HepG2 (cell line): ENCODE measurements around the gene FARSB. TPM values are rescaled to one million over a fixed set of nuclear protein-coding genes. Genes with fewer than 3 reads are reported as not detected.

Source experiments
- ARHGAP35 ChIP-seq: sonication (generic); formaldehyde crosslinking; IDR thresholded peaks from 2 replicates; pipeline ENCODE4 v1.9.0; 2022; ENCODE audit warnings: mild to moderate bottlenecking, inconsistent platforms, moderate library complexity, missing genetic modification reagents, borderline replicate concordance
- CC2D1A ChIP-seq: sonication (generic); formaldehyde crosslinking; IDR thresholded peaks from 2 replicates; pipeline ENCODE4 v1.8.1; 2023; ENCODE audit warnings: mild to moderate bottlenecking, missing genetic modification reagents
- EED ChIP-seq: sonication (generic); formaldehyde crosslinking; IDR thresholded peaks from 2 replicates; pipeline ENCODE4 v1.5.0; 2020; ENCODE audit warnings: mild to moderate bottlenecking, missing genetic modification reagents
- GABPA ChIP-seq, 2 experiments: IDR thresholded peaks; 2 replicates each; pipeline ENCODE4 v1.6.1; 2011 to 2016; ENCODE audit warnings: low read depth in 2 of 2, low read length in 1 of 2, missing biosample characterization in 1 of 2, missing genetic modification characterization in 1 of 2
- HMGXB3 ChIP-seq: sonication (generic); formaldehyde crosslinking; IDR thresholded peaks from 2 replicates; pipeline ENCODE4 v1.4.0; 2020; ENCODE audit warnings: missing genetic modification reagents, borderline replicate concordance
- MLLT10 ChIP-seq: sonication (generic); formaldehyde crosslinking; IDR thresholded peaks from 2 replicates; pipeline ENCODE4 v1.4.0; 2020; ENCODE audit warnings: missing genetic modification reagents
- MXD3 ChIP-seq: IDR thresholded peaks from 2 replicates; pipeline ENCODE4 v1.6.1; 2016; ENCODE audit warnings: mild to moderate bottlenecking, missing biosample characterization, missing genetic modification reagents
- NFATC3 ChIP-seq: sonication (generic); formaldehyde crosslinking; IDR thresholded peaks from 2 replicates; pipeline ENCODE4 v1.5.1; 2020; ENCODE audit warnings: mild to moderate bottlenecking, missing genetic modification reagents
- NR2F2 ChIP-seq: IDR thresholded peaks from 2 replicates; pipeline ENCODE4 v1.6.1; 2012; ENCODE audit warnings: low read depth, inconsistent platforms, borderline replicate concordance
- SMYD3 ChIP-seq: sonication (generic); formaldehyde crosslinking; IDR thresholded peaks from 2 replicates; pipeline ENCODE4 v1.8.1; 2023; ENCODE audit warnings: mild to moderate bottlenecking, missing genetic modification reagents
- SSRP1 ChIP-seq: IDR thresholded peaks from 2 replicates; pipeline ENCODE4 v1.6.1; 2016; ENCODE audit warnings: control low read depth
- TFDP2 ChIP-seq: sonication (generic); formaldehyde crosslinking; IDR thresholded peaks from 2 replicates; pipeline ENCODE4 v1.4.0; 2020; ENCODE audit warnings: missing genetic modification reagents
- TSC22D2 ChIP-seq: sonication (generic); formaldehyde crosslinking; IDR thresholded peaks from 2 replicates; pipeline ENCODE4 v1.5.1; 2020; ENCODE audit warnings: missing genetic modification reagents, mild to moderate bottlenecking, borderline replicate concordance
- ZNF136 ChIP-seq: sonication (generic); formaldehyde crosslinking; IDR thresholded peaks from 2 replicates; pipeline ENCODE4 v1.8.1; 2022; ENCODE audit warnings: low read depth, mild to moderate bottlenecking, moderate library complexity, missing genetic modification reagents
- ZNF44 ChIP-seq: sonication (generic); formaldehyde crosslinking; IDR thresholded peaks from 2 replicates; pipeline ENCODE4 v1.5.1; 2020; ENCODE audit warnings: mild to moderate bottlenecking, missing genetic modification reagents
- ZNF441 ChIP-seq: sonication (generic); formaldehyde crosslinking; IDR thresholded peaks from 2 replicates; pipeline ENCODE4 v1.7.0; 2021; ENCODE audit warnings: missing genetic modification reagents, borderline replicate concordance
- ZNF564 ChIP-seq: sonication (generic); formaldehyde crosslinking; IDR thresholded peaks from 2 replicates; pipeline ENCODE4 v1.8.1; 2023; ENCODE audit warnings: mild to moderate bottlenecking, missing genetic modification reagents
- ZNF614 ChIP-seq: IDR thresholded peaks from 2 replicates; pipeline ENCODE4 v1.6.1; 2018; ENCODE audit warnings: missing biosample characterization, missing genetic modification reagents, inconsistent platforms, borderline replicate concordance
- ZNF749 ChIP-seq: sonication (generic); formaldehyde crosslinking; IDR thresholded peaks from 2 replicates; pipeline ENCODE4 v1.8.0; 2022; ENCODE audit warnings: mild to moderate bottlenecking, missing genetic modification reagents, moderate library complexity, borderline replicate concordance
- ZNF879 ChIP-seq: sonication (generic); formaldehyde crosslinking; IDR thresholded peaks from 2 replicates; pipeline ENCODE4 v1.8.1; 2023; ENCODE audit warnings: missing genetic modification reagents
- ZSCAN22 ChIP-seq: sonication (generic); formaldehyde crosslinking; IDR thresholded peaks from 2 replicates; pipeline ENCODE4 v1.4.0; 2020; ENCODE audit warnings: mild to moderate bottlenecking, missing genetic modification reagents
- ZSCAN25 ChIP-seq: sonication (generic); formaldehyde crosslinking; IDR thresholded peaks from 2 replicates; pipeline ENCODE4 v1.8.0; 2022; ENCODE audit warnings: mild to moderate bottlenecking, missing genetic modification reagents
- polyA plus RNA-seq, 8 experiments: library from polyadenylated mRNA; depleted of rRNA in 3 of 8; stranded (reverse) in 7 of 8; unstranded in 1 of 8; fragments of >200 nt; fragmentation: Illumina TruSeq in 4 of 8; extraction: Trizol in 4 of 8; gene quantifications; 2 replicates each; pipeline versions ENCODE4 v1.2.1 to v1.2.3, GENCODE V29; 2011 to 2016; ENCODE audit warnings: low read depth in 4 of 8, missing spikeins in 1 of 8, mixed read lengths in 1 of 8; ENCODE audit not compliant: insufficient read depth in 1 of 8
- total RNA-seq, 5 experiments: library from RNA; depleted of rRNA; stranded (reverse); fragments of >200 nt; fragmentation: Illumina TruSeq; extraction: Trizol; gene quantifications; 2 replicates each; pipeline ENCODE4 v1.2.3, GENCODE V29; 2016; ENCODE audit warnings: low read depth in 1 of 5
- TF ChIP-seq, protein P1 (sequence below): sonication (generic); formaldehyde crosslinking; IDR thresholded peaks from 2 replicates; pipeline ENCODE4 v1.8.1; 2023; ENCODE audit warnings: missing genetic modification reagents, mild to moderate bottlenecking, borderline replicate concordance
- TF ChIP-seq, protein P2 (sequence below): sonication (generic); formaldehyde crosslinking; IDR thresholded peaks from 2 replicates; pipeline ENCODE4 v1.4.0; 2020; ENCODE audit warnings: mild to moderate bottlenecking, missing genetic modification reagents
- TF ChIP-seq, protein P3 (sequence below): sonication (generic); formaldehyde crosslinking; IDR thresholded peaks from 2 replicates; pipeline ENCODE4 v1.4.0; 2020; ENCODE audit warnings: mild to moderate bottlenecking, missing genetic modification reagents

The FARSB gene
- total and polyA plus RNA-seq, 2 of the 13 experiments (the other 11 are each of a cell fraction or from before 2014, with no cell fraction given), result 23.3 to 45.9 TPM

DNA sequence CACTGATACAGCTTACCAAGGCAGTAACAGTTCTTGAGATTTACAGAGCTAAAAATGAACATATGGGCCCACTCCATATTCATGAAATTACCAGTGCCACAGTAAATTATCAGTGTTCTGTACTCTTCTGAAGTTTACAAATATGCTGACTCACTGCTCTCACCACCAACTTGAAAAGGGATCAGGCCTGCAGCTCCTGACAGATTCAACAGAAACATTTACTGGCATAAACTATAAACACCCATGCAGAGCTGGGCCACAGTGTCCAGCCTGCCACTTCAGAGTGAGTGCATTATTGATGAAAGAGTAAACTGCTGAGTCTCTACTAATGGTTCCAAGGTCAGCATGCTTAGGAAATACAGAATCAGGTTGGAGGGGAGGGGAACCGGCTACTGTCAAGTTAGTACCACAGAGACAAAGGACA is 83.1 kb downstream of the FARSB start (continued):
- no peak; the same call in 1 of the 2 replicates for TF ChIP-seq TSC22D2 (CRISPR knock-in tag)
- no peak for TF ChIP-seq ZNF441 (CRISPR knock-in tag)
- TF ChIP-seq SSRP1 (CRISPR knock-in tag), result no peak
- TF ChIP-seq EED (CRISPR knock-in tag), result no peak
- TF ChIP-seq TFDP2, result no peak
- no peak for TF ChIP-seq ZNF879 (CRISPR knock-in tag)
- TF ChIP-seq ZSCAN22 (CRISPR knock-in tag), result no peak
- no peak for TF ChIP-seq ARHGAP35
- TF ChIP-seq MXD3 (CRISPR knock-in tag), result no peak
- TF ChIP-seq ZNF749, result no peak
- 0 out of 2 replicates have a peak, but pooled peaks have one; percentile 65 for TF ChIP-seq SMYD3 (CRISPR knock-in tag)
- no peak for TF ChIP-seq NR2F2
- TF ChIP-seq, protein P1, sequence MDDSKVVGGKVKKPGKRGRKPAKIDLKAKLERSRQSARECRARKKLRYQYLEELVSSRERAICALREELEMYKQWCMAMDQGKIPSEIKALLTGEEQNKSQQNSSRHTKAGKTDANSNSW, result no peak
- TF ChIP-seq ZNF614 (CRISPR knock-in tag), result 0 out of 2 replicates have a peak, but pooled peaks have one; percentile 37
- TF ChIP-seq, protein P2, sequence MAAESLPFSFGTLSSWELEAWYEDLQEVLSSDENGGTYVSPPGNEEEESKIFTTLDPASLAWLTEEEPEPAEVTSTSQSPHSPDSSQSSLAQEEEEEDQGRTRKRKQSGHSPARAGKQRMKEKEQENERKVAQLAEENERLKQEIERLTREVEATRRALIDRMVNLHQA (CRISPR knock-in tag), result no peak
- no peak for TF ChIP-seq ZNF136 (CRISPR knock-in tag)
- no peak for TF ChIP-seq CC2D1A (CRISPR knock-in tag)
- no peak for TF ChIP-seq MLLT10 (CRISPR knock-in tag)
- no peak for TF ChIP-seq GABPA (IDR thresholded peaks at IDR 0.05; ENCODE audit: low read depth, low read length)
- TF ChIP-seq GABPA (CRISPR knock-in tag; IDR thresholded peaks at IDR 0.05; ENCODE audit: low read depth), result no peak
- no peak for TF ChIP-seq HMGXB3 (CRISPR knock-in tag)
- no peak for TF ChIP-seq NFATC3 (CRISPR knock-in tag)
- TF ChIP-seq ZSCAN25, result no peak
- 0 out of 2 replicates have a peak, but pooled peaks have one; percentile 50 for TF ChIP-seq ZNF44 (CRISPR knock-in tag)
- TF ChIP-seq ZNF564, result no peak
- TF ChIP-seq, protein P3, sequence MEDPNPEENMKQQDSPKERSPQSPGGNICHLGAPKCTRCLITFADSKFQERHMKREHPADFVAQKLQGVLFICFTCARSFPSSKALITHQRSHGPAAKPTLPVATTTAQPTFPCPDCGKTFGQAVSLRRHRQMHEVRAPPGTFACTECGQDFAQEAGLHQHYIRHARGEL (CRISPR knock-in tag), result no peak
